ENCODE data around the gene FHIT.
"Not testable (repeated sequence)": the region's sequence is repeated elsewhere in the genome, so short reads cannot be mapped to it uniquely, and the experiment has no call there.

Gene FHIT

DNA sequence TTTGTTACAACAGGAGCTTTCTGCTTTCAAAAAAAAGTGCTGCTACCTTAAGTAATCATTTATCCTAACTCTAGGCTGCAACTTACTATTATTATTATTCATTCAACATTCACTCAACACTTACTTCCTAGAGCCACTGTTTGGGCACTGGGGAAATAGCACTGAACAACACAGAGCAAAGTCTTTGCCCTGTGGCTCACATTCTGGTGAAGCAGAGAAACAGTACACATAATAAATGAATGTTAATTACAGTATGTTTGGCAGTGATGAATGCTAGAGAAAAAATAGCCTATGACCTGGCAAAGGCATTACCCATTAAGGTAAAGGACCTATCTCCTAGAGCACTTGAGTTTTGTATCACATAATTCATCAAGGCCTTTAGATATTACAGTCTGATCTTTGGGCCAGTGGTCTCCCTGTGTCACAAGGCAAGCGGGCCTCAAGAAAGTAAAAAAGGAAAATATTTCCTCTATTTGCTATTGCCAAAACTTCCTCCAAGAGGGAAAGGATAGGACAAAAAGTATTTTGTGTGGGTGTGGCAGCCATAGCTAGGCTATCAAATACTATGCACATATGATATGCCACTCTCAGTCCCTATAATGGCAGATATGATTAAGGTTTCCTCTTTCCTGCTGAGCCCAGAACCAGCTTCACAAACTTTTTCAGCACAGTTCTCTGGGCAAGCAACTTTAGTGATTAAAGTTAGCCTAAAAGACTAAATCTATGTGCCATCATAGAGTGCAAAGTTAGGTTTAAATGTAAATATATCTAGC lies 142.8 kb downstream of the FHIT start:
- DNase-seq = peak; percentile 78

DNA sequence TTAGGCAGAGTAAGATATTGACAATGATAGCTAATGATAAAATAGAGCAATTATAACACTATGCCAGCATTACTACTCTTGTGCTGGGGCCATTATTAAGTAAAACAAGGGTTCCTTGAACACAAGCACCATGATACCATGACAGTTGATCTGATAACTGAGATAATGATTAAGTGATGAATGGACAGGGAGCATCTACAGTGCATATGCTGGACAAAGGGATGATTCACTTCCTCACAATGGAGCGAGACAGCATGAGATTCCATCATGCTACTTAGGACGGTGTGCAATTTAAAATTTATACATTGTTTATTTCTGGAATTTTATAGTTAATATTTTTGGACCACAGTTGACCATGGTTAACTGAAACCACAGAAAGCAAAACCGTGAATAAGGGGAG lies 156.6 kb downstream of the FHIT start:
- no peak for DNase-seq

DNA sequence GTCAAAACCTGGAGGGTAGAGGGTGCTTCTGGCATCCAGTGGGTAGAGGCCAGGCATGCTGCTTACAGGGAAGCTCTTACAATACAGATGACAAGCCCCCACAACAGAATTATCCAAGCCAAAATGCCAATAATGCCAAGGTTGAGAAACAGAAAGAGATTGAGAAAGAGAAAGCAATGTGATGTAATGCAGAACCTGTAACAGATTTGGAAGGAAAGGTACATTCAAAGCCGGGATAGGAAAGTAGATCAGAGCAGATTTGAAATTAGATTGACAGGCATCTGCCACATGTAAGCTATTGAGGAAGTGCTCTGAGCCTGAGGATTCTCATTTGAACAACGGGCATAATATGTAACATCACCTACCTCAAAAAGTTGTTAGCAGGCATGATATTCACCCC lies 157.9 kb downstream of the FHIT start:
- DNase-seq = no peak

DNA sequence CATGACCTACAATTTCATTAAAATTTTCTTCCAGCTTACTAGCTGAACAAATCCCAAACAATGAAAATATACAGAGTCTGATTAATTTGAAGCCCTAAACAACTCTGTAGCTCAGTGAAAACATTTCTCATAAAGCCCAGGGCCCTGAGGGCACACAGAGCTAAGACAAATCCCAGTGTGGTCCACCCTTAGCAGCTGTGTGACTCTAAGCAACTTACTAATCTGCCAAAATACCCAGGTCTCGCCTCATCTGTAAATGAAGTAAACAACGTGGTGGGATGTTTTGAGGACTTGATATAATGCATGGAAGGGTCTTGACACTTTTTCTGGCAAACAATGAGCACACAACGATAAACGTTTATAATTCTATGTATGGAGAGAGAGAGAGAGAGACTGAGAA lies 158.4 kb downstream of the FHIT start:
- DNase-seq = peak; percentile 28

DNA sequence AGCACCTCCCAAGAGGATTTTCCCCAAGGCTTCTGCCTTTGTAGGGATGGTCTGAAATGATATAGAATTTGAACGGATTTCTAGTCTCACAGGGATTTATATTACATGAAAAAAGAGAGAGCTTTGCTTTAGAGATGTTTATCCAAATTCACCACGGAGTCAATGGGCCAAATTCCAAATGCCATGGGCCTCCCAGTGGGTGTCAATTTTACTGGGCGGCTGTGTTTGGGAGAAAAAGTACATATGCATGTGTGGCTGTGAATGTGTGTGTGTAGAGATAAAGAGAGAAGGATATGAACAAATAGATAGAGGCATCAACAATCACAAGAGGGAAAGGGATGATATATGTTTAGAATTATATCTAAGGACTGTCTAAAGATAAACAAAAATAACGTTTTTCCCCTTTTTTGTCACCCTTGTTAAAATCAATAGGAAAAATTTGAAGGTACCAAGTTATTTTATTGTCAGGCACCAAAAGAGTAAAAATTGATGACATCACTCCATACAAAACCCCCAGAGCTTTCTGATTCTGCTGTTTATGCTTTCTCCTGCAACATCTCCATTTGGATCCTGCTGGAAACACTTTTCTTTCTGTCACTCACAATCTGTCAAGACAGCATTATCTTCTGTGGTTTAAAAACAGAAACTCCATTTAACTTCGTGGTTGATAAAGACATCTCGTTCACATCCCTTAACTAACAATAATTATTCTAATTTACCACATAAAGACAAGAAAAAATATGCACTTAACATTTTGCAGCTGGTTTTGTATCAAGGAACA lies 160.7 kb downstream of the FHIT start:
- no peak for DNase-seq

DNA sequence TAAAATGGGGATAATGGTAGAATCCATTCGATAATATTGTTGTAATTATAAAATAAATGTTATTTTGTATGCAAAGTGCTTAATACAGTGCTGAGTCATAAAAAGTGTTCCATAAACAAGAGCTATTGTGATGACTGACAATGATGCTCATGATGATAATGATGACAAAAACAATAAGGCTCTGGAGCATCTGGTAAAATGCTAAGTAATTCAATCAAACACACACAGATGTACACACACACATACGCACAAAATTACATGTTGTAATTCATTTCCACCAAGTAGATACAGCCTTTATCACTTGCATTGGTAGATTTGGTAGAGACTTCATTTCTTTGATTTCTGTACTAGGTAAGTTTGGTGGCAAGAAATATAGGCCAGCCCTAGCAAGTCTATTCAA lies 163.8 kb downstream of the FHIT start:
- no peak for DNase-seq

DNA sequence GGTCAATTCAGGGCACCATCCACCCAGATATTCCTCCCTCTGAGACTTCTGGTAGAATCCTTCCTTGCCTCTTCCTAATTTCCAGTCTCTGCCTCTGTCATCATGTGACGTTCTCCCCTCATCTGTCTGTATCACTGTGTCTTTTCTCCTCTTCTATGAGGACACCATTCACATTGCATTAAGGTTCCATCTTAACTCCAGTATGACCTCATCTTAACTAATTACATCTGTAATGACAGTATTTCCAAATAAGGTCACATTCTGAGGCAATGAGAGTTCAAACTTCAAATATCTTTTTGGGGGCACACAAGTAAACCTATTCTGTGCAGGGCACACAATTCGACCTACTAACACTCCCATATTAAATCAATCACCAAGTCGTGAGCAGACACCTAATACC lies 169.7 kb downstream of the FHIT start:
- no peak for DNase-seq

DNA sequence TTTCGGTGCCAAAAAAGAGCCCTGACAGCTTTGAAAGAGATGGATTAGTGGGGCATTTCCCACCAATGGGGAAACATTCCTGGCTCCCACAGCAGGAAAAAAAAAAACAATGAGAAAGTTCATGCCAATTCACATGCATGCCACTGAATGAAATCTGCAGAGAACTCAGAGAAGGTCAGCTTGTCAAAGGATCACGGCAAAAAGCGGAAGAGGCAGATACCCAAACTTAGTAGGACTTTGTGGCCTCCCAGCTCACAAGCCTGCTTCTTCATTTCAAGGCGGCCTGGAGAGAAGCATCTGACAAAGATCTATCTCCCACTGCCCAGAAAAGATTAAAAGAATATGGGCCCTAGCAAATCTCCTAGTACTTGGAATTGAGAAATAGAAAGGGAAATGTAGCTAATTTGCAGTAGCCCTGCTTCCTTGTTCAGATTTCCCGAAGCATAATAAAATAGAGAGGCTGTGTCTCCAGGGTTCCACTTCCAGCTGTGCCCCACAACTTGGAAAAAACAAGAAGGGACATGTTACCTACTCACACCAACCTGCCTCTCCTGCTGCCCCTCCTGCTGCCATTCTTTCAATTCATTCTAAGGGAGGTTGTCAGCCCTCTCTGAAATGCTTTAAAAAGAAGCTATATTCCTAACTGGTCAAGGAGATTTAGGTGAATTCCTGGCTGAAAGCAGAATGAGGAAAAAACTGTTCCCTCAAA lies 170.4 kb downstream of the FHIT start:
- peak; percentile 59 for DNase-seq

DNA sequence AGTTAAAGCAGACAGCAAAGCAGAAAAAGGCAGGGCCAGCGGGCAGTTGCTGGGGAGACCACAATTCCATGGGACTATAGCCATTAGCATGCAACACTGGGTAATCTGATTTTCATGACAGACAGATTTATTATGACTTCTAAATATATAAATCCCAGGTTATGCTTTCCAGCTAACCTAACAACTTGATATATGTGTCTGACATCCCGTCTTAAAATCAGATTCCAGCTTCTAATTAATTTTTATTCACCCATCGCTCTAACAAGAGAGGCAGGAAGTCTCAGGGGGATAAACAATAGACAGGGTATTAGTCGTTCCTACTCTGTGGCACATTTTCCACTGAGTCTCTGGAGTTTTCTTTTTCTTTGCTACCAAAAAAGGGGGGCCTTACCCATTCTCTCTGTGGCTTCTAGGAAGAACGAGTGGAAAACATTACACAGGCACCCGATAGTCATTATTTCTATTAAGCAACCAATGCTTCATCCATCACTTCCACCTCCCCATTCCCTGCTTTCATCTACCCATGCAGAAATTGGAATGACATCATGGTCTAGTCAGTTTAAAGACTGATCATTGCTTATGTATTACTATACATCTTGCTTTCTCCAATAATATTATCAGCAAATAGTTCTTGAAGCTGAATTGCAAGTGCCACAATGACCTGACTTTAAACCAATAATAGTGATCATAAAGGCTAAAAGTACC lies 173.1 kb downstream of the FHIT start:
- no peak for DNase-seq

DNA sequence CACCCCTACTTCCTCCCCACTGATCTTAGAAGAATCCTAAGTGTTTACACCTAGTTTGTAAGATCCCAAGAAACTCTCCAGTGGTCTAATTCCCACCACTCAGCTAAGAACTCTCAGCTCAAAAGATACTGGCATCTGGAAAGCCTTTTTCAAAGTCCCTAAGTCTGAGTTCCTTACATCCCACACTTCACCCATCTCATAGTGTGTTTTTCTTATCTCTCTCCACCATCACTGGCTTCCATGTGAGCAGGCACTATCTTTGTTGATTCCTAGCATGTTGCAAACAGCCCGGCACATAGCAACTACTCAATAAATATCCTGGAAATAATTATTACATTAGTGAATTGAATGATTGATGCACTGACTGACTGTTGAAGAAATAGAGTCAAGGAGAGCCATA lies 173.7 kb downstream of the FHIT start:
- no peak for DNase-seq

DNA sequence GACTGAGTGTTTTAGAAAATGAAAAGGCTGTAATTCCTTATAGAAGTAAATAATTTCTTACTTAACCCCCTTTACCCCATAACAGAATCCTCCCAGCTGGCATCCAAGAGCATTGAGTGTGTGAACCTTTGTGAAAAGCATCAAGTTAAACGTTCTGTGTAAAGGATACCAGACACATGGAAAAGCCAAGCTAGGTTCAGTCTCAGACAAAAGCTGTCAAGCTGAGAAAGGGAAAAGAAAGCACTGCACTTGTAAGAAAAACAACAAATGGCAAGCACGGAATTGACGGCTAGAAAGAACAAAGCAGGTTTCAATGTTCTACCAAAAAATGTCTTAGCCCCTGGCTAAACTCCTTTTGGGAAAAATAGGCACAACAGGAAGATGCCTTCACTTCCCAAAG lies 176.5 kb downstream of the FHIT start:
- no peak for DNase-seq

DNA sequence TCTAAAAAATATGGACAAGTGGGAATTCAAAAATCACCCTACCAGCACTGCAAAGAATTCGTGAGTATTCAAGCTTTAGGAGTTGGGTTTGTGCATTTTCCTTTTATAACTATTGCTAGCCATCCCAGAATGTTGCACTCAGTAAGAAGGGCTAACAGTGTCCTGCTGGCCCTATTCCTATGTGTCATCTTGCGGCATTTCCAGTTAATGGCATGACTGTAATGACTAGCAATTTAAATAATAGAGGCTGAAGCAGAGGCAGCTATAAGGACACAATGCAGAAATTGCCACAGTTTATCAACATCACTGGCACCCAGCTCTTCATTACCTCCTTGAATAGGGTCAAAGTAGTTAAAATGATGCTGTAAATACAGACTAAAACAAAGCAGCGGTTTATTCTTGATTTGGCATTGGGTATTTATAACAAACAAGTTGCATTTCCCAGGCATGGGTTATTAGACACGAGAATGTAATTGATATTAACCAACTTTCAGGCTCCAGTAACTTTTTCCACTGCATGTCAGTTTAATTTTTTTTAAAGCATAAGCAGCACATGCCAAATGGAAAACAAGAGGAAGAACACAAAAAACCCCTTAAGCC lies 177.6 kb downstream of the FHIT start:
- no peak for DNase-seq

DNA sequence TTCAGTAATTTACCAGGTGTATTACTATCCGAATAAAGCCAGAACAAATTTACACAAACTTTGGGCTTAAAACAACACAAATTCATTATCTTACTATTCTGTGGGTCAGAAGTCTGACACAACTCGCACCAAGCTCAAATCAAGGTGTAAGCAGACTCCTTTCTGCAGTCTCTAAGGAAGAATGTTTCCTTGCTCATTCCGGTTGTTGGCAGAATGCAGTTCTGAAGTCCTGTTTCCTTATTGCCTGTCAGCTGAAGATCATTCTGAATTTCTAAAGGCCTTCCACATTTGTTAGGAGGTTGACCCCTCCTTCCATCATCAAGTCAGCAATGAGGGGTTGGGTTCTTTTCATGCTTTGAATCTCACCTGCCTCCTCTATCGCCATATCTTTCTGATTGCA lies 183.2 kb downstream of the FHIT start:
- no peak for DNase-seq

DNA sequence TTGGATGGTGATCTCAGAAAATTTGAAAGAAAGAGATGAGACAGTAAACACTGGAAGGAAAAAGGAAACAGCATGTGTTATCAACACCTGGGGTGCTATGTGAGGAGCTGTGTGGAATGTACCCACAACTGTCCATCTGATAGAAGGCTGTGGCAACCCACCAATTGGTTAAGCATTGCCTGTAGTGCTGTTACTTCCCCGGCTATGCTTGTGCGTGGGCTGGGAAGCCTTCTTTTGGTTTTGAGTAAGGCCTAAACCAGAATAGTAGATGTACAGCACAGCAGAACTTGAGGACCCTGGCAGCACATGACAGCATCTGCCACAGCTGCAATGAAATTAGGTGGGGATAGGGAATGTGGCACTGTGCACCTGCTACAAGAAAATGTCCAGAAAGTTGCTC lies 184.5 kb downstream of the FHIT start:
- no peak for DNase-seq

DNA sequence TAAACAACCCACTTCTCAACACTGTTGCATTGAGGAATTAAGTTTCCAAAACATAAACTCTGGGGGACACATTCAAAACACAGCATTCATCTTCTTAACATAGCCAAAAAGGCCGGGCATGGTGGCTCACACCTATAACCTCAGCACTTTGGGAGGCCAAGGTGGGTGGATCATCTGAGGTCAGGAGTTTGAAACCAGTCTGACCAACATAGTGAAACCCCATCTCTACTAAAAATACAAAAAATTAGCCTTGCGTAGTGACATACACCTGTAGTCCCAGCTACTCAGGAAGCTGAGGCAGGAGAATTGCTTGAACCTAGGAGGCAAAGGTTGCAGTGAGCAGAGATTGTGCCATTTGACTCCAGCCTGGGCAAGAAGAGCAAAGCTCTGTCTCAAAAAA lies 185.0 kb downstream of the FHIT start:
- DNase-seq = not testable (repeated sequence)

DNA sequence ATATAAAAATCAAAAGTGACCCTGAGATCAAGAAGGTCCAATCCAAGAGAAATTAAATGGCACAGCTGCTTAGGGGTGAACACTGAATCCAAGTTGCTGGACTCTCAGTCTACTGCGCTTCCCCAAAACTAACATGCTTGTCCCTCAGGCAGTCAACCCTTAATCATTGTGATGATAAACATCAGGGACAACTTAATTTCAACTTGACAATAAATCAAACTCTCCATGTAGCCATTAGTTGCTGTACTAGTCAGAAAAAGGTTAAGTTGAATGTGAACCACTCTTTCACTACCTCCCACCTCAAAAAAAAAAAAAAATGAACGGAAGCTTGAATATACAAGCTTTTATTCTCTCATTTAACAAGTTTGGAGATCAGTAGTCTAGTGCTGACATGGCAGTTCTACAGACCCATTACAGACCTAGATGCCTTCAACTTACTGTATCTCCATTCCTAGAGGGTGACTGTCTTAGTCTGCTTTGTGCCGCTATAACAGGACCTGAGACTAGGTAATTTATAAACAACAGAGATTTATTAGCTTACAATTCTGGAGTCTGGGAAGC lies 185.7 kb downstream of the FHIT start:
- DNase-seq = peak; percentile 14

DNA sequence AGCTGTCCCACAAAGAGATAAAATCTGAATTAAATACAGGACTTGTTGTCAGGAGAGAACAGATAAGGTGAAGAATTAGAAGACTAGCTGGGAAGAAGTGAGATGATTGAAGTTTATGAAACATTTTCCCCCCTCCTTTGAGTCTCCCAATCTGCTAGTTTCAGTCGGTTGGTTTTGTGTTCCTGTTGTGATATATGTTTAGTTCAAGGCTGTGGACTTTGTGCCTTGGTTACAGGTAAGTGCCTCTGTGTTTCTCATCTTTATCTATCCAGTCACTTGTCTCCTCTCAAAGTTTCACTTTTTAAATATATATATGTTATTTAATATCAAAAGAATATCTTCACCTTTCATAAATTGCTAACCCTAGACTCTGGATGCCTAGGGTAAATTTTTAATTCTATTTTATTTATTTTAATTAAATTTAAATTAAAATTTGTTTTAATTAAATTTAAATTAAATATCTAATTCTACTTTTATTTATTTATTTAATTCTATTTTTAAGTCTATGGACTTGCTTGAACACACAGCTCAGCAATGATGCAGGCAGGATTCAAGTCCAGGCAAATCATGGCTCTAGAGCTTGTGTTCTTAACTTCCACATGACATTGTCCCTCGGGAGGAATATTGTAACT lies 190.0 kb downstream of the FHIT start:
- DNase-seq = no peak

DNA sequence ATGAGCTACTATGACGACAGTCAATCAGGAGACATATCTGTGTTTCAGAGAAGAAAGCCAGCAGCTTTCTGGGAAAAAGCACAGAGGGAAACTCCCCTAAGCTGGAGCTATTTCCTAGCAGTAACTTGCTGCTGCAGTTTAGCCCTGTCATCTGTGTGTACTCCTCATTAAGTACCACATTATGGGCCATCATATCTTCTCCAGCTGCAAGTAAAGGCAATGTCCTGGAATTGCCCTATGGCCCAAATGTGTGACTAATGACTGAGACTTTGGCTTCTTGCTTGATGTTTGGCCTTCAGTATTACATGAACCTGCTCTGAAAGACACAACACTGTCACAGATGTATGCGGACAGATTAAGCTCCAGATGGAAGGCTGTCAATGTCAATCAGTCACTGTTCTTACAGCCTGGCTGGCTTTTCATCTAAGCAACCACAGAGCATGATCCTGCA lies 190.8 kb downstream of the FHIT start:
- DNase-seq = no peak

DNA sequence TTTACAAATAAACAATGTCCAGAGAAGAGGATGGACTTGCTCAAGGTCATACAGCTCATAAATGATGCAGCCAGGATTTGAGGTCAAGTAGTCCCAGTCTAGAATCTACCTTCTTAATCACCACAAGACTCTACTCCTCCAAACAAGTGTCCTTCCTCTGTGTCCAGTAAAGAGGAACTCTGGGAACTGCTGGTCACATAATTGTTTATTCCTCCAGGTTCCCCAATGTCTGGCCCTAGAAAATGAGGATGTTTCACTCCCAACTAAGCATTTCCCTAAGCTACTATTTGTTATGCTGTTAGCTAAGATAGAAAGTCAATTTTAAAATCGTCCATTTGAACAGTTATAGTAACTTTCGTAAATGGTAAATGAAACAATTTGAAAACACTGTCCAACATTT lies 192.4 kb downstream of the FHIT start:
- DNase-seq = no peak

DNA sequence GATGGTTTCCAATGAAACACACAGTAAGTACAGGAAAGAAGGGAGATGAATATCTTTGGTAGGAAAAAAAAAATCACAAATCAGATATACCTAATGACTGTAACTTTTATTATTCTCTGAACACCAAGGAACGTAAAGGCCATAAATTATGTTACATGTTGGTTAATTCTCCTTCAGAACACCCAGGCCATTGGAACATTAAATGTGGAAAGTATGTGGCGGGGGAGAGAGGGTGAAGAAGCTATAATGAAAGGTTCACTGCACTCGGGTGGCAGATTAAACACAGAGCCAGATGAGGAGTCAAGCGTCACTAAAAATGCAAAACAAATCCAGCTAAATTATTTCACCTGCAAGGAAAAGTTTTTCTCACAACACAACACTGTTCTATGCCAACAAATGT lies 193.8 kb downstream of the FHIT start:
- peak; percentile 79 for DNase-seq

DNA sequence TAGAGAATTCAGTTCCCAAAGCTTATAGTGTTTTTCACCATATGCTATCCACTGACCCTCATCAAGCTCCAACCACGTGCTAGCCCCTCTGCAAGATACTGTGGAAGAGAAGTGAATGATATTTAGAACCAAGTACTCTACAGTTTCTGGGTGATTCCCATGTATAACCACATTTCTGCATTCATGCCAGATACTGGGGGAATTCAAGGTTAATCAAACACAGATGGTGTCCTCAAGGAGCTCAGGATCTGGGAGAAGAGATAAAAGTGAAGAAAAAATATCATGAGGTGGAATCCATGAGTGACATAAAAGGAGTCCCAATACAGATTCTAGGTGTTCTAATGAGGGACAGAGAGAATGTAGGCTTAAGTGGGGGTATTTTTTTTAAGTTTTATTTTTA lies 195.8 kb downstream of the FHIT start:
- DNase-seq = no peak
